Lung (tissue), 12 donors: ENCODE data around the gene RSPH1. TPM values are rescaled to one million over a fixed set of nuclear protein-coding genes. Genes with fewer than 3 reads are reported as not detected.

Experiments
- ATAC-seq: fragments of 200-7000 bp; cut with Tn5 transposase; one replicate; pipeline ENCODE4 v1.9.1; 2020; ENCODE audit warnings: moderate number of reproducible peaks; ENCODE audit not compliant: insufficient read depth, low FRiP score
- DNase-seq, 3 donors: peaks; one replicate each; pipeline ENCODE4 v3.0.0-alpha.2; 2013 to 2017
- H3K27ac ChIP-seq, 2 donors: one replicate each; pipeline ENCODE4 v1.5.1; 2013; ENCODE audit warnings: mild to moderate bottlenecking in 2 of 2, moderate library complexity in 2 of 2, control low read depth in 1 of 2, inconsistent platforms in 1 of 2, low read depth in 1 of 2, low read length in 1 of 2
- H3K27me3 ChIP-seq, 3 donors: one replicate each; pipeline ENCODE4 v1.5.1; 2013; ENCODE audit warnings: low read length in 2 of 3; ENCODE audit not compliant: control insufficient read depth in 3 of 3, insufficient read depth in 3 of 3
- H3K36me3 ChIP-seq, 4 donors: one replicate each; pipeline ENCODE4 v1.5.1; 2013; ENCODE audit warnings: low read length in 4 of 4, mild to moderate bottlenecking in 1 of 4, moderate library complexity in 1 of 4; ENCODE audit not compliant: control insufficient read depth in 4 of 4, insufficient read depth in 4 of 4
- H3K4me1 ChIP-seq, 5 donors: one replicate each; pipeline ENCODE4 v1.5.1; 2013; ENCODE audit warnings: low read length in 5 of 5, mild to moderate bottlenecking in 2 of 5, moderate library complexity in 1 of 5; ENCODE audit not compliant: control insufficient read depth in 5 of 5, insufficient read depth in 5 of 5
- H3K4me3 ChIP-seq: one replicate; pipeline ENCODE4 v1.5.1; 2013; ENCODE audit warnings: mild to moderate bottlenecking, control low read depth, moderate library complexity
- H3K9ac ChIP-seq, 2 donors: one replicate each; pipeline ENCODE4 v1.5.1; 2013; ENCODE audit warnings: low read length in 2 of 2, control low read depth in 1 of 2; ENCODE audit not compliant: insufficient read depth in 1 of 2
- H3K9me3 ChIP-seq, 4 donors: one replicate each; pipeline ENCODE4 v1.5.1; 2013; ENCODE audit warnings: low read length in 3 of 4, mild to moderate bottlenecking in 1 of 4, moderate library complexity in 1 of 4; ENCODE audit not compliant: control insufficient read depth in 4 of 4, insufficient read depth in 3 of 4
- CTCF ChIP-seq: IDR thresholded peaks from 2 replicates; pipeline ENCODE4 v1.5.1; 2012; ENCODE audit warnings: mild to moderate bottlenecking; ENCODE audit errors: control extremely low read depth, extremely low read depth
- WGBS, 2 donors: extraction: QIAGEN DNeasy Blood & Tissue Kit; methylation state at CpG; one replicate each; pipeline ENCODE4 v1.1.7; 2013; 5-methylcytosine and 5-hydroxymethylcytosine counted together
- polyA plus RNA-seq, 2 donors: library from polyadenylated mRNA; stranded (reverse); fragments of 200-250 nt; gene quantifications; one replicate each; pipeline ENCODE4 v1.2.1, GENCODE V29; 2013
- total RNA-seq, 2 donors: library from RNA; depleted of rRNA in 1 of 2; stranded (reverse); fragments of >200 nt in 1 of 2; gene quantifications; one replicate each; pipeline ENCODE4 v1.2.1, GENCODE V29; 2014 to 2021
- donor health status: control.
- donor health status: control.
- donor health status: Bipolar disorder and iron deficiency.
- donor health status: healthy.
- donor health status: DM: yes; HTN: yes; CAD: no.

Gene RSPH1
- total and polyA plus RNA-seq, 4 donors, result 17.6 to 46.9 (median 27.7) TPM

GRCh38 chr21:42525676-42526378 is 29.8 kb upstream of the RSPH1 start:
- no peaks in the 10 kb centered on the region for H3K27me3 ChIP-seq
- no peak for DNase-seq
- 59 to 73% methylated on average over 9 of the region's 9 CpGs for WGBS, 2 donors
- TF ChIP-seq CTCF, result no peak
- no peak overlapping the region for H3K9ac ChIP-seq
- H3K36me3 ChIP-seq, result peaks cover 0 to 7% (median 0%) of the 10 kb centered on the region in 4 donors
- no peak overlapping the region for H3K4me3 ChIP-seq
- no peaks in the 10 kb centered on the region for H3K9me3 ChIP-seq
- peaks cover 4 to 44% (median 14%) of the 10 kb centered on the region in 5 donors for H3K4me1 ChIP-seq
- no peak for ATAC-seq
- H3K27ac ChIP-seq, result peak overlapping the region in 1 of 2 donors; percentile 46

GRCh38 chr21:42525029-42525581 is 29.1 kb upstream of the RSPH1 start:
- Histone ChIP-seq H3K4me1 (peaks cover 4 to 41% (median 14%) of the 10 kb centered on the region in 5 donors), H3K9me3 (no peaks in the 10 kb centered on the region), H3K27me3 (no peaks in the 10 kb centered on the region), H3K27ac (peak overlapping the region; percentile 26 to 95), H3K36me3 (peaks cover 0 to 7% (median 0%) of the 10 kb centered on the region in 4 donors), H3K4me3 (no peak overlapping the region), H3K9ac (peak overlapping the region in 1 of 2 donors; percentile 14)
- 28 to 50% methylated on average over 15 of the region's 15 CpGs for WGBS, 2 donors
- peak; percentile 7 for ATAC-seq
- peak in 2 of 3 donors; percentile 34 to 50 for DNase-seq
- no peak for TF ChIP-seq CTCF

GRCh38 chr21:42524341-42525028 is 28.5 kb upstream of the RSPH1 start:
- H3K27me3 ChIP-seq, result no peaks in the 10 kb centered on the region
- H3K36me3 ChIP-seq, result peaks cover 0 to 6% (median 0%) of the 10 kb centered on the region in 4 donors
- TF ChIP-seq CTCF, result no peak
- H3K4me1 ChIP-seq, result peaks cover 4 to 41% (median 14%) of the 10 kb centered on the region in 5 donors
- H3K9ac ChIP-seq, result peak overlapping the region; percentile 26 to 71
- ATAC-seq (peak; percentile 64), DNase-seq (peak; percentile 85 to 90 (median 88))
- no peak overlapping the region for H3K4me3 ChIP-seq
- H3K27ac ChIP-seq, result peak overlapping the region; percentile 38 to 95
- H3K9me3 ChIP-seq, result no peaks in the 10 kb centered on the region
- WGBS, 2 donors, result 13 to 19% methylated on average over 17 of the region's 17 CpGs
